ENCODE data around the gene GPS1. TPM values are rescaled to one million over a fixed set of nuclear protein-coding genes. Genes with fewer than 3 reads are reported as not detected.

The GPS1 gene
- total and polyA plus RNA-seq, 4 donors, result 53.9 to 66.3 (median 58.8) TPM

DNA sequence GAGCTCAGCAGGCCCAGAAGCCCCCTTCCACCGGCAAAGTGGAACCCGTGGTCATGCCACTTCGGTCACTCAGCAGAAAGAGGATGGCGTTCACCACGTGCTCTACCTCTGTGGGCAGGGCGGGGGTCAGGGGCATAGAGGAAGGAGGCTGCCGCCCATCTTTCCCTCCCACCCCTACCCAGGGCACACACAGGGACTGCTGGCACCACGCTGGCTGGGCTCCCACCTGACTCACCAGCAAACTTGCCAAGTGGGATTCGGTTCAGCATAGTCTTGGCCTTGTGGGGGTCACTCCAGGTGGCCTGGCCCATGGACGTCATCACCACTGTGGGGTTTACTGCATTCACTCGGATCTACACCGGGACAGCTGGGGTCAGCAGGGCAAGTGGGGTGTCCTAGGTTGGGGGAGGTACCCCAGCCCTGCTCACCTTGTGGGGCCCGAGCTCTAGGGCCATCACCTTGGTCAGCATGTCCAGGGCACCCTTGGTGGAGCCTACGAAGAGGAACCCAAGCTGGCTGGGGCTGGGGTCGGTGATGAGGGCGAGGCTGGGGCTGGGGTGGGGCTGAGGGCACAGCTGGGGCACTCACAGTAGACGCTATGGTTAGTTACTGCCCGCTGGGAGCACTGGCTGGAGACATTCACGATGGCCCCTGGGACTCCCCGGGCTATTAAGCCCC, 15.6 kb upstream of the GPS1 start:
- H3K27ac ChIP-seq (ENCODE audit: low read depth in 1 of 2, low read length in 2 of 2), result peak overlapping the region; percentile 90 to 99
- no peak for TF ChIP-seq HNF4A (conservative IDR thresholded peaks at IDR 0.05)
- TF ChIP-seq, protein P1, sequence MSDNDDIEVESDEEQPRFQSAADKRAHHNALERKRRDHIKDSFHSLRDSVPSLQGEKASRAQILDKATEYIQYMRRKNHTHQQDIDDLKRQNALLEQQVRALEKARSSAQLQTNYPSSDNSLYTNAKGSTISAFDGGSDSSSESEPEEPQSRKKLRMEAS (IDR thresholded peaks at IDR 0.05), result no peak
- TF ChIP-seq, protein P2, sequence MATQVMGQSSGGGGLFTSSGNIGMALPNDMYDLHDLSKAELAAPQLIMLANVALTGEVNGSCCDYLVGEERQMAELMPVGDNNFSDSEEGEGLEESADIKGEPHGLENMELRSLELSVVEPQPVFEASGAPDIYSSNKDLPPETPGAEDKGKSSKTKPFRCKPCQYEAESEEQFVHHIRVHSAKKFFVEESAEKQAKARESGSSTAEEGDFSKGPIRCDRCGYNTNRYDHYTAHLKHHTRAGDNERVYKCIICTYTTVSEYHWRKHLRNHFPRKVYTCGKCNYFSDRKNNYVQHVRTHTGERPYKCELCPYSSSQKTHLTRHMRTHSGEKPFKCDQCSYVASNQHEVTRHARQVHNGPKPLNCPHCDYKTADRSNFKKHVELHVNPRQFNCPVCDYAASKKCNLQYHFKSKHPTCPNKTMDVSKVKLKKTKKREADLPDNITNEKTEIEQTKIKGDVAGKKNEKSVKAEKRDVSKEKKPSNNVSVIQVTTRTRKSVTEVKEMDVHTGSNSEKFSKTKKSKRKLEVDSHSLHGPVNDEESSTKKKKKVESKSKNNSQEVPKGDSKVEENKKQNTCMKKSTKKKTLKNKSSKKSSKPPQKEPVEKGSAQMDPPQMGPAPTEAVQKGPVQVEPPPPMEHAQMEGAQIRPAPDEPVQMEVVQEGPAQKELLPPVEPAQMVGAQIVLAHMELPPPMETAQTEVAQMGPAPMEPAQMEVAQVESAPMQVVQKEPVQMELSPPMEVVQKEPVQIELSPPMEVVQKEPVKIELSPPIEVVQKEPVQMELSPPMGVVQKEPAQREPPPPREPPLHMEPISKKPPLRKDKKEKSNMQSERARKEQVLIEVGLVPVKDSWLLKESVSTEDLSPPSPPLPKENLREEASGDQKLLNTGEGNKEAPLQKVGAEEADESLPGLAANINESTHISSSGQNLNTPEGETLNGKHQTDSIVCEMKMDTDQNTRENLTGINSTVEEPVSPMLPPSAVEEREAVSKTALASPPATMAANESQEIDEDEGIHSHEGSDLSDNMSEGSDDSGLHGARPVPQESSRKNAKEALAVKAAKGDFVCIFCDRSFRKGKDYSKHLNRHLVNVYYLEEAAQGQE (IDR thresholded peaks at IDR 0.05), result no peak
- peaks cover 0 to 5% (median 1%) of the 10 kb centered on the region in 4 donors for H3K36me3 ChIP-seq (ENCODE audit: control insufficient read depth in 4 of 4, insufficient read depth in 3 of 4, low read depth in 1 of 4, low read length in 3 of 4)
- peak overlapping the region; percentile 40 to 90 (median 70) for H3K4me3 ChIP-seq (ENCODE audit: low read depth in 1 of 3, low read length in 3 of 3)
- WGBS, result 38% methylated on average over 20 of the region's 20 CpGs
- no peak for DNase-seq (ENCODE audit: low spot score)
- H3K9me3 ChIP-seq (ENCODE audit: control insufficient read depth in 4 of 4, low read length in 3 of 4), result no peaks in the 10 kb centered on the region
- H3K27me3 ChIP-seq (ENCODE audit: control insufficient read depth in 4 of 4, insufficient read depth in 4 of 4, low read length in 3 of 4), result no peaks in the 10 kb centered on the region
- H3K9ac ChIP-seq (ENCODE audit: low read depth in 1 of 2, low read length in 2 of 2), result peak overlapping the region; percentile 70 to 96
- peaks cover 18 to 64% (median 41%) of the 10 kb centered on the region in 4 donors for H3K4me1 ChIP-seq (ENCODE audit: control insufficient read depth in 4 of 4, insufficient read depth in 4 of 4, low read length in 3 of 4)

DNA sequence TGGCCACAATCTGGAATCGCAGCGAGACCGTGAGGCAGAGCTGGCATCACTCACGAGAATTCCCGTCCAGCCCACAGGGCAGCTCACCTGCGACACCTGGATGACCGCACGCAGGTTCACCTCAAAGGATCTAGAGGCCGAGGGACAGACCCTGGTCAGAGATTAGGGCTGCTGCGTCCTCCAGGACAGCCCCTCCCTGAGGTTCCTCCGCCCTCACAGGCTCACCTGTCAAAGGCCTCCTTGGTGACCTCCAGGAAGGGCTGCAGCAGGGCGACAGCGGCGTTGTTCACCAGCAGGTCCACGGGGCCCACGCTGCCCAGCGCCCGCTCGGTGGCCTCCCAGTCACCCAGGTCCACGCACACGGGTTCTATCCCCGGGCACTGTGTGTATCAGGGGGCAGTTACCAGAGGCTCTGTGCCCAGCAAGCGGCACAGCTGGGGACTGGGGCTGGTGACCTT, 15.0 kb upstream of the GPS1 start:
- H3K9ac ChIP-seq (ENCODE audit: low read depth in 1 of 2, low read length in 2 of 2), result peak overlapping the region; percentile 70 to 96
- no peaks in the 10 kb centered on the region for H3K9me3 ChIP-seq (ENCODE audit: control insufficient read depth in 4 of 4, low read length in 3 of 4)
- 13% methylated on average over 23 of the region's 23 CpGs for WGBS
- peak overlapping the region; percentile 40 to 90 (median 70) for H3K4me3 ChIP-seq (ENCODE audit: low read depth in 1 of 3, low read length in 3 of 3)
- TF ChIP-seq, protein P3, sequence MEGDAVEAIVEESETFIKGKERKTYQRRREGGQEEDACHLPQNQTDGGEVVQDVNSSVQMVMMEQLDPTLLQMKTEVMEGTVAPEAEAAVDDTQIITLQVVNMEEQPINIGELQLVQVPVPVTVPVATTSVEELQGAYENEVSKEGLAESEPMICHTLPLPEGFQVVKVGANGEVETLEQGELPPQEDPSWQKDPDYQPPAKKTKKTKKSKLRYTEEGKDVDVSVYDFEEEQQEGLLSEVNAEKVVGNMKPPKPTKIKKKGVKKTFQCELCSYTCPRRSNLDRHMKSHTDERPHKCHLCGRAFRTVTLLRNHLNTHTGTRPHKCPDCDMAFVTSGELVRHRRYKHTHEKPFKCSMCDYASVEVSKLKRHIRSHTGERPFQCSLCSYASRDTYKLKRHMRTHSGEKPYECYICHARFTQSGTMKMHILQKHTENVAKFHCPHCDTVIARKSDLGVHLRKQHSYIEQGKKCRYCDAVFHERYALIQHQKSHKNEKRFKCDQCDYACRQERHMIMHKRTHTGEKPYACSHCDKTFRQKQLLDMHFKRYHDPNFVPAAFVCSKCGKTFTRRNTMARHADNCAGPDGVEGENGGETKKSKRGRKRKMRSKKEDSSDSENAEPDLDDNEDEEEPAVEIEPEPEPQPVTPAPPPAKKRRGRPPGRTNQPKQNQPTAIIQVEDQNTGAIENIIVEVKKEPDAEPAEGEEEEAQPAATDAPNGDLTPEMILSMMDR (IDR thresholded peaks at IDR 0.05; ENCODE audit: low read depth, low read length, missing input control), result no peak
- TF ChIP-seq RXRA (IDR thresholded peaks at IDR 0.05), result peak in 1 of 2 donors; percentile 10
- no peak for DNase-seq (ENCODE audit: low spot score)
- H3K4me1 ChIP-seq (ENCODE audit: control insufficient read depth in 4 of 4, insufficient read depth in 4 of 4, low read length in 3 of 4), result peaks cover 18 to 67% (median 44%) of the 10 kb centered on the region in 4 donors
- no peaks in the 10 kb centered on the region for H3K27me3 ChIP-seq (ENCODE audit: control insufficient read depth in 4 of 4, insufficient read depth in 4 of 4, low read length in 3 of 4)
- peaks cover 0 to 5% (median 1%) of the 10 kb centered on the region in 4 donors for H3K36me3 ChIP-seq (ENCODE audit: control insufficient read depth in 4 of 4, insufficient read depth in 3 of 4, low read depth in 1 of 4, low read length in 3 of 4)
- peak overlapping the region; percentile 90 to 99 for H3K27ac ChIP-seq (ENCODE audit: low read depth in 1 of 2, low read length in 2 of 2)

DNA sequence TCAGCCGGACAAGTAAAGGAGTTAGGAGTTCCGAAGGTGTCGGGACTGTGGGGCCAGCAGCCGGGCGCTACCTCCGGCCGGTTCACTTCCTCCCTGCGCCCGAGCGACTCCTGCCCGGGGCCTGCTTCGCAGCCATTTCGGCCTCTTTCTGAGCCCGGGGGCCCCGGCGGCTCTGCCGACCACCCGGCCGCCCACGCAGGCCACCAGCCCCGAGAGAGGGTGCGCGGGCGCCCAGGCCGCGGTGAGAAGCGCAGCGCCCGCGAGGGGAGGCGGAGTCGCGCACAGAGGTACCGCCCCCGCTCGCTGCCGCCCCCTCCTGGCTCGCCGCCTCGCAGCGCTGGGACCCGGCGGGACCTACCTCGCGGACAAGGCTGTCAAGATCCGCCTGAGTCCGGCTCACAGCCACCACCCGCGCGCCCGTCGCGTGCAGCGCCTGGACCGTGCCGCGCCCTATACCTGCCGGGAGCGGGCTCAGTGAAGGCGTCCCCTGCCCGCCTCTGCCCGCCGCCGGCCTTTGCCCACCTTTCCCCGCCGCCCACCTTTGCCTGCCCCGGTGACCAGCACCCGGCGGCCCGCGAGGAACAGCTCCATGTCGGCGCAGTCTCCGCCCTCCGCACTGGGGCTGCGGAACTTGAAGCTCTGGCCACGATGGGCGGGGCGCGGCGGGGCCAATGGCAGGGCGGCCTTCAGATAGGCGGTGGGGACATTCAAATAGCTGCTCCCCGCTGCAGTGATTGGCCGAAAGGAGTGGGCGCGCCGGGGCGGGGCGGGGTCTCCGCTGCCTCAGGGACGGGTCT, 14.4 kb upstream of the GPS1 start, which contains the start of gene DCXR:
TSS of gene DCXR (minus strand) at position 606 of the 797 bp plus-strand sequence. CDS start at position 591, 15 bp downstream.
- Histone ChIP-seq H3K36me3 (ENCODE audit: control insufficient read depth in 4 of 4, insufficient read depth in 3 of 4, low read depth in 1 of 4, low read length in 3 of 4) (peaks cover 0 to 5% (median 1%) of the 10 kb centered on the region in 4 donors), H3K27me3 (ENCODE audit: control insufficient read depth in 4 of 4, insufficient read depth in 4 of 4, low read length in 3 of 4) (no peaks in the 10 kb centered on the region), H3K4me1 (ENCODE audit: control insufficient read depth in 4 of 4, insufficient read depth in 4 of 4, low read length in 3 of 4) (peaks cover 16 to 64% (median 40%) of the 10 kb centered on the region in 4 donors), H3K27ac (ENCODE audit: low read depth in 1 of 2, low read length in 2 of 2) (peak within 1 kb of the TSS; percentile 90 to 99), H3K9ac (ENCODE audit: low read depth in 1 of 2, low read length in 2 of 2) (peak within 1 kb of the TSS; percentile 70 to 96), H3K9me3 (ENCODE audit: control insufficient read depth in 4 of 4, low read length in 3 of 4) (no peaks in the 10 kb centered on the region), H3K4me3 (ENCODE audit: low read depth in 1 of 3, low read length in 3 of 3) (peak within 1 kb of the TSS; percentile 40 to 90 (median 70))
- under 1% methylated on average over 92 of the region's 92 CpGs for WGBS
- DNase-seq (ENCODE audit: low spot score), result peak; percentile 97
- TF ChIP-seq HNF4G (IDR thresholded peaks at IDR 0.05), result no peak
- TF ChIP-seq FOXA1 (IDR thresholded peaks at IDR 0.05), result peak; percentile 11
- TF ChIP-seq FOXA2 (IDR thresholded peaks at IDR 0.05), result no peak
- TF ChIP-seq, protein P1 (IDR thresholded peaks at IDR 0.05), result no peak
- TF ChIP-seq, protein P2 (IDR thresholded peaks at IDR 0.05), result peak; percentile 50
- TF ChIP-seq JUND (IDR thresholded peaks at IDR 0.05), result no peak
- TF ChIP-seq, protein P4, sequence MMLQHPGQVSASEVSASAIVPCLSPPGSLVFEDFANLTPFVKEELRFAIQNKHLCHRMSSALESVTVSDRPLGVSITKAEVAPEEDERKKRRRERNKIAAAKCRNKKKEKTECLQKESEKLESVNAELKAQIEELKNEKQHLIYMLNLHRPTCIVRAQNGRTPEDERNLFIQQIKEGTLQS (IDR thresholded peaks at IDR 0.05), result no peak
- no peak for TF ChIP-seq HNF4A (conservative IDR thresholded peaks at IDR 0.05)
- peak in 1 of 2 donors; percentile 81 for TF ChIP-seq EGR1 (IDR thresholded peaks at IDR 0.05; ENCODE audit: low read depth in 2 of 2)
- TF ChIP-seq RXRA (IDR thresholded peaks at IDR 0.05), result no peak
- TF ChIP-seq YY1 (IDR thresholded peaks at IDR 0.05), result no peak
- TF ChIP-seq RAD21 (IDR thresholded peaks at IDR 0.05), result peak in 1 of 2 donors; percentile 35
- TF ChIP-seq TAF1 (conservative IDR thresholded peaks at IDR 0.05), result no peak

All from liver (tissue), 9 donors.